RKO (cell line): Measurements from ENCODE around the gene CTSL.

Experiments used
- DNase-seq: peaks from one replicate; pipeline ENCODE4 v3.0.0-alpha.2; 2016; ENCODE audit warnings: low spot score

CTSL gene

DNA sequence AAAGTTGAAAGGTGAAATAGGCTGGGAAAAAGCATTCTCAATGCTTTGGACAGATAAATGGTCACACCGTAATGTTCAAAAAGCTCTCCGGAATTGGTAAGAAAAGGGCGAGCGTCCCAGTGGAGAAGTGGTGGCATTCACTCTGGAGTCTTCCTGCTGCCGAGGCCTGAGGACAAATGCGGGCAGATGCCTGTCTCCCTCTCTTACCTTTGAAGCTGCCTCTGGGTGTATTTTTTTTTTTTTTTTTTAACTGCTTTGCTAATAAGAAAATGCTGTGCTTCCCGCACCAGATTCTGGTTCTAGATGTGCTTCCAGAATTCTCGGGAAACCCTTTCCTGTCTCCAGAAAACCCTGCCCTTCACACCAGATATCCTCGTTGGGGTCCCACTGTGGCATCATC lies 24.4 kb upstream of the CTSL start:
- DNase-seq: no peak

DNA sequence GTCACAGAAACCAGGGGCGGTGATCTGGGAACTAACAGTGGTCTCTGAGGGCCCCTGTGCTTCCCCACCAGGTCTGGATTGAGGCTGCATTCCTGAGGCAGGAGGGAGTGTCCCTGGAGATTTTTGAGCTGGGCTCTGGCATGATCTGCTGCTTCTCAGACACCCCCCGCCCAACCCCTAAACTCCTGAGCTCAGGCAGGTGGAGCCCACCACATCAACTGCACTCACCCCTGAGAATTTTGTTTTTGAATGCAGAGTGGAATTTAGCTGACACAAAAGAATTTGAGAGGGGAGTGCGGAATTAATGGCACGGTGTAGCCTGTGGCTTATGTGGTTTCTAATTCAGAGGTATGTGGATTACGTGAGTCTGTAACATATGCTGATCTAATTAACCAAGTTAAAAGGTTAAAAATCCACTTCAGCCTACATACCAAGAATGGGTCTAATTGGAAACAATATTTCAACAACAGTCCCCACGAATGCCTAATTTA lies 23.9 kb upstream of the CTSL start:
- DNase-seq: no peak

DNA sequence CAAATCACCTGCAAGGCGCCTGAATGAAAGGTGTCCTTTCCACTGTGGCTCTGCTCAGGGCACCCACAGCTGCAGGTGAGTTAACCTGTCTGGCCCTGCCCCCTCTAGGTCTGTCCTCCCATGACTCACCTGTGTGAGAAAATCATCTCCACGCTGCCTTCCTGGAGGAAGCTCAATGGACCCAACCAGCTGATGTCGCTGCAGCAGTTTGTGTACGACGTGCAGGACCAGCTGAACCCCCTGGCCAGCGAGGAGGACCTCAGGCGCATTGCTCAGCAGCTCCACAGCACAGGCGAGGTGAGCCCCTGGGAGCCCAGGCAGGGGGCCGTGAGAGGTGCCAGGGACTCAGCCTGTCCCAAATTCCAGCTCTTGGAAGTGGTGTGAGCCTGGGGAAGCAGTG lies 23.0 kb upstream of the CTSL start:
- no peak for DNase-seq

DNA sequence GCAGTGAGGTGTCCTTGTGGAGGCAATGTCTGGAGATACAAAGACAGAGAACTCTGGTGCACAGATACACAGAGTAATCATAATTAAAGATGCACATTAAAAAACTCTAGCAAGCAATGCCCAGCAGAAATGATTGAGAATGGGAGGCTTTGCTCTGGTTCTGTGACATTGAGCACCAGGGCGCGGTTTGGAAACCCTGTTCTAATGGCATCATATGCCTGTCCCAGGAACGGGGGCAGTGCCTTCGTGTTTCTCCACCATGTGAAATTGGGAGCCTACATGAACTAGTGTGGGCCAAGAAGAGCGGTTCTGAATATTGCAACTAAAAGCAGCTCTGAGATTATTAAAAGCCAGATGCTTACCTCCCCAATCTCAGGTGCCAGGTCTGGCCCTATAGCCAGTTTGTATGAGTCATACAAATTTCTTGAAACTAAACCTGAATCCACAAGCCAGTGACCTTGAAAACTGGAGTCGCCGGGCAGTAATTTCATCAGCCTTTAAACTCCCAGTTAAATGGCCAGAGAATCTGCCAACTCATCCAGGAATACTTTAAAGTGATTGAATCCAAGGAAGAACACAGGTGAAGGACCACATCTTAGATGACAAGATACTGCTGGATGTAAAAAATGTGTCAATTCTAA lies 22.2 kb upstream of the CTSL start:
- no peak for DNase-seq

DNA sequence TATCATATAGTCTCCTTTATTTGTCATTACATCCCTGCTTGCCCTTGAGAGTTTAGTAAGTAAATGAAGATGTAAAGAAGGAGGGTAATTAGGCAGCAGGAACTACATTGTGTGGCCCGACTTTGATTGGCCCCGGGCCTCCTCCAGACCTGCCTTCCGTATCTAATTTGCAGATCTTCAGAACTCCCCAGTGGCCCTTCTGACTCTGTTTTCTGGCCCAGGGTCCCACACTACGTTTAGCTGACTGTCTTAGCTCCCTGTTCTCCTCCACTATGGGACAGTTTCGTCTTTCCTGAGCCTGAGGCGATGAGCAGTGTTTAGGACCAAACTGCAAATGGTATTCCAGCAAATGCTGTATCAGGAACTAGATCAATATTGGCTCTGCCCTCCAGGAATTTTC lies 21.6 kb upstream of the CTSL start:
- no peak for DNase-seq

DNA sequence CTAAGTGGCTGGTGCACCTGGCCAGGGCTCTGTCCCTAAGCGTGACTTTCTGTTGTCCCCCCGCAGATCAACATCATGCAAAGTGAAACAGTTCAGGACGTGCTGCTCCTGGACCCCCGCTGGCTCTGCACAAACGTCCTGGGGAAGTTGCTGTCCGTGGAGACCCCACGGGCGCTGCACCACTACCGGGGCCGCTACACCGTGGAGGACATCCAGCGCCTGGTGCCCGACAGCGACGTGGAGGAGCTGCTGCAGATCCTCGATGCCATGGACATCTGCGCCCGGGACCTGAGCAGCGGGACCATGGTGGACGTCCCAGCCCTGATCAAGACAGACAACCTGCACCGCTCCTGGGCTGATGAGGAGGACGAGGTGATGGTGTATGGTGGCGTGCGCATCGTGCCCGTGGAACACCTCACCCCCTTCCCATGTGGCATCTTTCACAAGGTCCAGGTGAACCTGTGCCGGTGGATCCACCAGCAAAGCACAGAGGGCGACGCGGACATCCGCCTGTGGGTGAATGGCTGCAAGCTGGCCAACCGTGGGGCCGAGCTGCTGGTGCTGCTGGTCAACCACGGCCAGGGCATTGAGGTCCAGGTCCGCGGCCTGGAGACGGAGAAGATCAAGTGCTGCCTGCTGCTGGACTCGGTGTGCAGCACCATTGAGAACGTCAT lies 19.7 kb upstream of the CTSL start:
- no peak for DNase-seq

DNA sequence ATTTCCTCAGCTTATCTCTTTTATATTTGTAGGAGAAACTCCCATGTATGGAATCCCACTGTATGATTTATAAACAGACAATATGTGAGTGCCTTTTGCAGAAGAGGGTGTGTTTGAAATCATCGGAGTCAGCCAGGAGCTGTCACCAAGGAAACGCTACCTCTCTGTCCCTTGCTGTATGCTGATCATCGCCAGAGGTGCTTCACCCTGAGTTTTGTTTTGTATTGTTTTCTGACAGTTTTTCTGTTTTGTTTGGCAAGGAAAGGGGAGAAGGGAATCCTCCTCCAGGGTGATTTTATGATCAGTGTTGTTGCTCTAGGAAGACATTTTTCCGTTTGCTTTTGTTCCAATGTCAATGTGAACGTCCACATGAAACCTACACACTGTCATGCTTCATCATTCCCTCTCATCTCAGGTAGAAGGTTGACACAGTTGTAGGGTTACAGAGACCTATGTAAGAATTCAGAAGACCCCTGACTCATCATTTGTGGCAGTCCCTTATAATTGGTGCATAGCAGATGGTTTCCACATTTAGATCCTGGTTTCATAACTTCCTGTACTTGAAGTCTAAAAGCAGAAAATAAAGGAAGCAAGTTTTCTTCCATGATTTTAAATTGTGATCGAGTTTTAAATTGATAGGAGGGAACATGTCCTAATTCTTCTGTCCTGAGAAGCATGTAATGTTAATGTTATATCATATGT lies 18.0 kb upstream of the CTSL start:
- DNase-seq: no peak

DNA sequence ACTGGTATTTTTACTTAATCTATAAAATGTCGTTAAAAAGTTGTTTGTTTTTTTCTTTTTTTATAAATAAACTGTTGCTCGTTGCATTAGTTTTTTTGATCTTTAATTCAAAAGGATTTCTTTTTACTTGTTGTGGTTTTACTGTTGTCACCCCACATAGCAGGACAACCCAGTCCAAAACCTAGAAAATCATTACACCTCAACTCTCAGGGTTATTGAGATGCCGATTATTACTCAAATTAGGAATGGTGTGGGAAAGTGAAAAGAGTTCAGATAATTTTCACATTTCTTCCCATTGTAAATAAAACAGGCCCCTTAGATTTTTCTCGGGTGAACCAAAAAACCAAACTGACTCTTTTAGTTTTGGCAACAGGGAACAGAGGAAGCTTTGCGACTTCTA lies 17.4 kb upstream of the CTSL start:
- DNase-seq: no peak

DNA sequence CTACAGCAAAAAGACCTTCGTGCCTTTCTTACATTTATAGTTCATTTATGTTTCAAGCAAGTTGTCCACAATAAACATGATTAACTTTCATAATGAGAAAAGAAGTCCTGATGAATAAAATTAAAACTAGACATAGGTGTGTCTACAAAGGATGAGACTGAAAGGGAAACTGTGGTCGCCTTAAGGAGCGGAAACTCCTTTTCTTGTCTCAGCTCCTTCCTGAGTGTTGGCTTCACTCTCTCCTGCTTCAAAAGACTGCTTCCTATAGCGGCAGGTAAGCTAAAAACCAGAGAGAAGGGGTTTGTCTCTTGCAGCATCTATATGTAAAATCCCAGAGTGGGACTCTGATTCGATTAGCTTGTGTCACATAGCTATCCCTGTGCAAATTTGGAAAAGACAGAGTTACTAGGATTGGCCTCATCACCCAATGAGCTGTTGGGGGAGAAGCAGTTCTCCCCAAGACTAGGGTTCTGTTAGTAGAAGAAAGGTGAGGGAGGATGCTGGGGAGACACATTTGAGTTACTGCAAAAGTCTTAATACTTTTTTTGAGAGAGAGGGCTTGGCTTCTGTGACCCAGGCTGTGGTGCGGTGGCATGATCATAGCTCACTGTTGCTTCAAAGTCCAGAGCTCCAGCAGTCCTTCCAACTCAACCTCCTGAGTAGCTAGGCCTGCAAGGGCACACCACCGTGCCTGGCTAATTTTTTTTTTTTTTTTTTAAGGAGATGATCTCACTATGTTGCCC lies 16.8 kb upstream of the CTSL start:
- DNase-seq: no peak

DNA sequence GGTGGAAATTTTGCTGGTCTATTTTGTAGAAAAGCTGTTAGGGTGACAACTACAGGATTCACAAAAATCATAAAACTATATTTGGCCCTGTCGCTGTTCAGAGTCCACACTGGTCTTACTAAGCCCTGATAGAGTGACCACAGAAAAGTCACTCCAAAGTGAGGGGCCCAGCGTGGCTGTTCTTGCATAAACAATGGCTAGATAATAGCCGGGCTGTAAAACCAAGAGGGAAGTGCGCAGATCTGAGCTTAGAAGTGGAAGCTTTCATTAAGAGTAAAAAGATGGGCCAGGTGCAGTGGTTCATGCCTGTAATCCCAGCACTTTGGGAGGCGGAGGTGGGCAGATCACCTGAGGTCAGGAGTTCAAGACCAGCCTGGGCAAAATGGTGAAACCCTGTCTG lies 15.5 kb upstream of the CTSL start:
- DNase-seq: no peak

DNA sequence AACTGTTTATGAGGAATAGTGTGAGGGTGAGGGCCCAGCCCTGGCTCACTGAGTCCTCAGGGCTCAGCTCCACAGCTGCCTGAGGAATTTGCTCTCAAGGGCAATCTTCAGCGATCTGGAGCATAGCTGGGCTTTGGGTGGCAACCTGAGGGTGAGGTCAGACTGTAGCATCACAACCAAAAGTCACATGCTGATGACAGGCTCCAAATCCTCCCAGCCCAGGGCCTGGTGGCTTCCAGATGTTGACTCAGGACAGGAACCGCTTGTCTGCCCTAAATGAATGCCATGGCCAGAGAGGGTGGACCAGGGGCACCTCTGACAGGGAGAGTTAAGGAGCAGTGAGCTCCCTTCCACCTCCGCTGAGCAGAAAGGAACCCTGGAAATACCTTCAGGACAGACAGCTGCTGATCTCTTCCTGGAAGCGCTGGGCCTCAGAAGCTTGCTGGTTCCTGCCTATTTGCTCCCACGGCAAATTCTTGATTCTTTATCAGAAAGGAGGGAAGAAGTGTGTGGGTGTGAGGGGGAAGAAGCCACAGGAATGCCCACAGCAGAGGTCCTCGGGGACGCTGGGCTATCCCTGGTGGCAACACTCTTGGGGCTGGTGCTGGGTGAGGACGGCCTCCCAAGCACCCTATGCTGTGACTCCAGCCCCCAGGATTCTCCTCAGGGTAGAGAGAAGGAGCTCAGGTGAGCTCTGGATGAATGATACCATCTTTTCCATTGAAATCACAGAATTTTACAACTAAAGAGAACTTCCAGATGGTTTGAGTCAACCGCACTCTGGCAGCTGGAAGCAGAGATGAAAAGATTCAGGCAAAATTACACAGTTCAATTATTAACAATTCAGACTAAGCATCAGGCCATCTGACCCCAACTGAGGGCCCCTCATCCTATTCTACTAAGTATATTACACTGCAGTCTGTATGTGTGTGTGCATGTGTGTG lies 13.8 kb upstream of the CTSL start:
- DNase-seq: peak; percentile 66

DNA sequence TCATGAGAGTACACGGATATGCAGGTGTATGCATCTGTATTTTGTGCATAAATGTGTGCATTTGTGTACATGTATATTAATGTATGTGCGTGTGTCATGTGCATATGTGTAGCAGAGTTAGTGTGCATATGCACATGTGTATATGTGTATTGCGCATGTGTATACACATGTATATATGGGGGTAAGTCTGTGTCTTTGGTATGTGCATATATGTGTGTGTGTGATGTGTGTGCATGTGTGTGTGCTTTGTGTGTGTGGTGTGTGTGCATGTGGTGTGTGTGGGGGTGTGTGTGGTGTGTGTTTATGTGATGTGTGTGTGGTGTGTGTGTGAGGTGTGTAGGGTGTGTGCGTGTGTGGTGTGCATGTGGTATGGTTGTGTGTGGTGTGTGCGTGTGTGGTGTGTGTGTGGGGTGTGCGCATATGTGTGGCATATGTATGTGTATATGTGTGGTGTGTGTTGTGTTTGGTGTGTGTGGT lies 13.1 kb upstream of the CTSL start:
- no peak for DNase-seq

DNA sequence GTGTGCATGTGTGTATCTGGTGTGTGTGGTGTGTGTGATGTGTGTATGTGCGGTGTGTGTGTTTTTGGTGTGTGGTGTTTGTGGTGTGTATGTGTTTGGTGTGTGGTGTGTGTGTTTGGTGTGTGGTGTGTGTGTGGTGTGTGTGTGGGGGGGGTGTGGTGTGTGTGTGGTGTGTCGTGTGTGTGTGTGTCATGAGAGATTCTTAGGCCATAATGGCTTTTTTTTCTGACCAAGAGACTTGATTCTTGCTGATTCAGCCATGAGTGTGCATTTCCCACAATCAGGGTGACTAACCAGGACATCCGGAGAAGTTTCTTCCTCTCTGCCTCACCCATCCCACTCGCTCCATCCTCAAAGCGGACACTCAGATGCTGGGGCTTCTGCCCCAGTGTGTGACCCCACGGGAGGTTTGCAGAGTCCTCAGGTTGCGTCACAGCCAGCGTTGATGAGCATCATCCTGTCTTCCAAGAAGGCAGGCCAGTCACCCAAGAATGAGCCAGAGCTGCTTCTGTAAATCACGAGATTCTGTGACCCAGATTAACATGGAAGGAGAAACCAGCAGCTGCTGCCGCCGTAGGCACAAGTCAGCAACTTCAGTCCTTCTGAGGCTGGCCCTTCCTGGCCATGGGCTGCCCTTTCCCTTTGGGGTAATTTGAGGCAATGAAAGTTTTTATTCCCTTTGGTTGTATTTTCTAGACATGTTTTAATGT lies 12.5 kb upstream of the CTSL start:
- DNase-seq: peak; percentile 100

DNA sequence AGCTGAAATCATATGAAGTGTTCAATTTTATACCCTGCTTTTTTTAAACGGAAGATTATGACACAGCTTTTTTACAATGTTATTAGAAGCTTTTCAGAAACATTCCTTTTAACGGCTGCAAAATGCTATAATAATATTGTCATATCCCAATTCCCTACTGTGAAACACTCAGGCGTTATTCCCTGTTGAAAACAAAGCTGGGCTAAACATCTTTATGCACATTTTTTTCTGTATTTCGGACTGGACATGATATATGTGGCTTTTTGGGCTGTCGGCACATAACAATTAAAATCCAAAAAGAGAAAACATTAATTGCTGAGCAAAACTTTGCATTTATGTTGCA lies 12.0 kb upstream of the CTSL start:
- no peak for DNase-seq

DNA sequence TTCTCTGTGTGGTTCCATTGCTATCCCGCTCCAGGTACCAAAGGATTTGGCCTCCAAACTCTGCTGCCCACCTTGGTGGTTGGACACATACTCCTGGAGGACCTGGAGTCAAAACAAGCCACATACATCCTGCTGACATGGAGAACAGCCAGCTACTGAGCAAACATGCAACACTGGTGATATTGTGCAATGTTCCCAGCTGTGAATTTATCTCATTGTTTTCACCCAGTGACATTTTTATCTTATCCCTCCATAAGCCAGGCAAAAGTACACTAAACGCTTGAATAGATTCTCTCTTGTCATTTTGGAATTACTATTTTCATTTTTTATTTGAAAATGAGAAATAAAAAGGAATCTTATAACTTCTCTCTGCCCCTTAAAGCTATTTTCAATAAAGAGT lies 11.1 kb upstream of the CTSL start:
- DNase-seq: peak; percentile 53

DNA sequence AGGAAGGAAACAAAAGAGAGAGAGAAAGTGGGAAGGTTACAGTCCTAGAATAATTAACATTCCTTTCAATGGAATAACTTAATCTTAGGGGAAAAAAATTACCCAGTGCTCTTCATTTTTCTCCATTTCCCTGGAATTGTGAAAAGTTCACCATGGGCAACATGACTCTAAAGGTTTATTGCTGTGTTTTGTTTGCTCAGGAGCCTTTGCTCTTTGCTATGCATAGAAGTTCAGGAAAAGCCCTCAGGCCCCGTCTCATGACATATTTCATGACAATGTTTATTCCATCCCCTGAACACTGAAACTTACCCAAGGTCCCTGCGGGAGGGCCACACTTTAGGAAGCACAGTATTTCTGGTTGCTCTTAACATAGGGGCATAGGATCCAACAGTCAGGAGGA lies 9.8 kb upstream of the CTSL start:
- no peak for DNase-seq

DNA sequence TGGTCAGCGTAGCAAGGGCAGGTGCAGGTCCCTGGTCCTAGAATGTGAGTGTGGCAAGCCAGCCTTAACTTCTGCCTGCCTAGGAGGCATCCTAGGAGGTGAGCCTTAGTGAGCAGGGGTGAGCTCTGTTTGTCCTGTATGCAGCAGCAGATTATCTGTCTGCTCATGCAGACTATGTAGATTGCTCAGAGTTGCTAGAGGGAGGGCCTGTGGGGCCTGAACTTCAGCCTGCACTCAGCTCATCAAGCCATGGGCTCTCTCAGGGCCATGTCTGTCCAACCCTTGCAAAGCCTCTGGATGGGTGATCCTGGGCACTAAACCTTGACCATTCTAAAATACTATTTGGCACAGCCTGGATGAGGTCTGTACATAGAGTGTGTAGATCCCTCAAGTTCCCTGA lies 8.5 kb upstream of the CTSL start:
- DNase-seq: no peak

DNA sequence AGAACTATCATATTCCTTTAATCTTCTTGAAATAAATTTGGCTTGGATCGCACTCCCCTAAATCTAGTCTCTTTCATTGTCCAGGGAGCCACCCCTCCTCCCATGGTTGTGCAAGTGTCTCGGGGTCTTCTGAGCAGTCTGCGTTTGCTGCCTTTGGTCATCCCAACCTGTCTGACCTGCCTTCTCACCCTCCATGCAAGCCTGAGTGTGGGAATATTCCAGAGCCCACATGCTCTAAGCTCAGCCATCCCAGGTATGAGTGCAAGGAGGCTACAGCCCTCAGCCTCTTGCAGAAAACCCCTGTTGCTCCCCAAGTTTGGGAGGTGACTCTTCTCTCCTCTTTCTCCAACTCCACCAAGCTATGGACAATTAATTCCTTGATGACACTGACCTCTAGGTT lies 7.7 kb upstream of the CTSL start:
- no peak for DNase-seq

DNA sequence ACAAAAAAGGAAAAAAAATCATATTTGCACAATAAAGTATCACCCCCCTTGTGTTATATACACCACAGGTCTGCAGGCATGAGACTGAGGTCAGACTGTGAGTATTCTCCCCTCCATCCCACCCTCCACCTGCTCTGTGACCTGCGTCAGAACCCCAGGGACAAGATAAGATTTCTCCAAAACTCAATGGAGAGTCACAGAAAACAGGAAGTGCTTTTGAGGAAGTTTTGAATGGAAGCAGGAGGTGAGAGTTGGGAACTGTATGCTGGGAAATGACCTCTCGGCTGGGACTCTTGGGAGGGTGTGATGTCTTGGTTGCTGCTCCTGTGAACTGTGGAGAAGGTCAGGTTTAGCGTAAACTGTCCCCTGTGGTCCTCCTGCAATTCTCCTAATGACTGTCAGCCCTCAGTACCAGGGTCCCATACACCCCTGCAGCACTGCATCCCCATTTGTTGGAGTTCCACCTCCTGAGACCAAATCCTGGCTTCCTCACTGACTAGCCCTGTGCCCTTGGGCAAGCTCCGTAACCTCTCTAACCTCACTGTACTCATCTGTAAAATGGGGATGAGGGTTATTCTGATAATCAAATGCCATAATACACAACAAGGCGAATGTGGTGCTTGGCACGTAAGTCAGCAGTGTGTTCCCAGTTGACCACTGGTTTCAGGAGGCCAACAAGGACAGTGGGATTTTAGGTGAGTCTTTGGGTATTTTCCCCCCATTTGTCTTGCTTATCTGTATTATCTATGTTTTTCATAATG lies 6.9 kb upstream of the CTSL start:
- no peak for DNase-seq

DNA sequence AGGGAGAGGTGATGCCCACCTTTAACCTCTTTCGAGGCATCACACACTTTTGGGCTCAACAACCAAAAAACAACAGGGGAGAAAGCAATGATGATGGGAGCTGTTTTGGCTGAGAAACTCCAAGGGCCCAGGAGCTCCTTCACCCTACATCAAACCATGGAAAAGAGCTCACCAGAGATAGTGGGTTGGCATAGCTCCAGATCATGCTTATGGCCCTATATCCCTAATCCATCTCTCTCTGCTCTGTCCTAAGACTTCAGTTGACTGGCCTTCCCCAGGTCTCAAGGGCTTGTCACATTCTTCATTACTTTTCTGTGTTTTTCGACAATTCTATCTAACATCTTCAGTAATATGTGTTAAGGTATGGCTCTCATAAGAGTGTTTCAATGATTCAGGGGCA lies 5.7 kb upstream of the CTSL start:
- DNase-seq: no peak
